ENCODE measurements around the gene TYRP1. TPM values are rescaled to one million over a fixed set of nuclear protein-coding genes. Genes with fewer than 3 reads are reported as not detected.

Gene TYRP1
- total RNA-seq, 1 donor from 2014 or later, result not detected

DNA sequence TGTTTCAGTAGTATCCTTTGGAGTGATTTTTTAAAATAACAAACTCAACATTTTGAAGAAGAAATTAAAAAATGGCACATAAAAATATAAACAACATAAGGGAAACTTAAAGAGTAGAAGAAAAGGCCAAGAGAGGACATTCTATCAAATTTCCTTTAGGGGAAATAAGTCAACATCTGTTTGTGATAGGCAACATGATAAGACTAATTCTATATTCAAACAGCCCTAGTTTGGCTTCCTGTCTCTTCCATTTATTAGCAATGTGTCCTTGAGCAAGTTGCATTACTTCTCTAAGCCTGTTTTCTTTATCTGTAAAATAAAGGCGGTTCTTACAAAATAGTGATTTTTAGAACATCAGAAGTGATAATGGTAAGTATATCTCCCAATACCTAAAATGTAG lies 24.7 kb downstream of the TYRP1 start:
- no peak overlapping the region for H3K4me3 ChIP-seq (ENCODE audit: low read depth, low read length)
- DNase-seq (ENCODE audit: low read depth), result no peak
- no peak for TF ChIP-seq CTCF (conservative IDR thresholded peaks at IDR 0.05; ENCODE audit: low read depth, low read length)

DNA sequence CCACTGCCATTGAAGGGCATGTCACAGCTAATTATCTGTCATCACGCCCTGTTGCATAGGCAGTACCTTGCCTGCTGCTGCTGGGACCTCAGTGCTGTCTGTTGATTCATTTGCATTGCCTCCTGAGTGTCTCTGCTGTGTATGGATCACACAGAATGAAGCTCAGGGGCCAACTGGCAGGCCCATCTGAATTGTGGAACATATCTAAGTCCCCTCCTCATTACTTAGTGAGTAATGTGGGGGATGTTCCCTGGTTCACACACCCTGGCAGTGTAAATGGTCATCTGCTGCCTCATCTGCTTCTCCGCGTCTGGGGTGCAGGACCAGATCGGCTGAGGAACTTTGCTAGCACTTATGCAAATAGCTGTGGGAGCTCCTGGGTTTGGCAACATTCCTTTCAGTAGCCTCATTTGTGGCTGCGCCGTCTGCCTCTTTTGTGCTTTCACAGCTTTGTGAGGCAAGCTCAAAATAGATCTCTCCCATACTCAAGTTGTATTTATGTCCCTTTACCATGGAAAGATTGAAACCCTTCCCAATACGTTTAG lies 25.4 kb downstream of the TYRP1 start:
- no peak for DNase-seq (ENCODE audit: low read depth)
- no peak for TF ChIP-seq CTCF (conservative IDR thresholded peaks at IDR 0.05; ENCODE audit: low read depth, low read length)
- no peak overlapping the region for H3K4me3 ChIP-seq (ENCODE audit: low read depth, low read length)

GRCh38 chr9:12719431-12719830 lies 26.2 kb downstream of the TYRP1 start:
- H3K4me3 ChIP-seq (ENCODE audit: low read depth, low read length), result no peak overlapping the region
- no peak for DNase-seq (ENCODE audit: low read depth)
- TF ChIP-seq CTCF (conservative IDR thresholded peaks at IDR 0.05; ENCODE audit: low read depth, low read length), result peak; percentile 62

DNA sequence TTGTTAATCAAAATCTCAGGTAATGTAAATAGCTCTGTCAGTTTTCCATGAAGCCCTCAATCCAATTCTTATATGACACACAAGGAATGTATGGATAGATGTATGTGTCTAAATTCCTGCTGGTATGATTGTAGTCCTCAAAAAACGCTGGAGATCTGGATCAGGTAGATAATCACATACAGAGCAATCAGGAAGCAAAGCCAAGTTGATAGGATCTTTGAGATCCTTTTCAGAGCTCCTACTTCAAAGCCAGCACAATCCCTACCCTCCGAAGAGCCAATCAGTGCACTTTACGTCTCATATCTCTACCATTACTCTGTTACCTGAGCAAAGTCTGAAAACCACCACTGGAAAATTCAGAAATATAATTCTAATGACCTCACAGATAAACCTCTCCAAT lies 27.4 kb downstream of the TYRP1 start:
- no peak for TF ChIP-seq CTCF (conservative IDR thresholded peaks at IDR 0.05; ENCODE audit: low read depth, low read length)
- DNase-seq (ENCODE audit: low read depth), result no peak
- no peak overlapping the region for H3K4me3 ChIP-seq (ENCODE audit: low read depth, low read length)

DNA sequence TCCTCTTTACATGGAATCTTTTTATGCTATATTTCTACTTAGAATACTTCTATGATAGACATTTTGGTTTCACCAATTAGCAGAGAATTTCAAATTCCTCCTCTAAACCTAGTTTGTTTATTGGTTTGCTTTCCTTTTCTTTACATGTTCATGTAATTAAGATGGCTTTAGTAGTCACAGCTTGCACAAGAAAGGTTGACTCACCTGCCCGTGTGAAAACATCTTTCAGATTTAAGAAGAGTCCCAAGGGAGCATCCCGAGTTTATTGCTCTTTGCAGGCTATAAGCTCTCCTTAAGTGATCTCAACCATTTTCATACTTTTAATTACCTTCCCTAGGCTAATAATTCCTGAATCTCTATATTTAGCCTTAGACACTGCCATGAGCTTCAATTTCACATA lies 28.9 kb downstream of the TYRP1 start:
- no peak for DNase-seq (ENCODE audit: low read depth)
- H3K4me3 ChIP-seq (ENCODE audit: low read depth, low read length), result no peak overlapping the region
- TF ChIP-seq CTCF (conservative IDR thresholded peaks at IDR 0.05; ENCODE audit: low read depth, low read length), result no peak

DNA sequence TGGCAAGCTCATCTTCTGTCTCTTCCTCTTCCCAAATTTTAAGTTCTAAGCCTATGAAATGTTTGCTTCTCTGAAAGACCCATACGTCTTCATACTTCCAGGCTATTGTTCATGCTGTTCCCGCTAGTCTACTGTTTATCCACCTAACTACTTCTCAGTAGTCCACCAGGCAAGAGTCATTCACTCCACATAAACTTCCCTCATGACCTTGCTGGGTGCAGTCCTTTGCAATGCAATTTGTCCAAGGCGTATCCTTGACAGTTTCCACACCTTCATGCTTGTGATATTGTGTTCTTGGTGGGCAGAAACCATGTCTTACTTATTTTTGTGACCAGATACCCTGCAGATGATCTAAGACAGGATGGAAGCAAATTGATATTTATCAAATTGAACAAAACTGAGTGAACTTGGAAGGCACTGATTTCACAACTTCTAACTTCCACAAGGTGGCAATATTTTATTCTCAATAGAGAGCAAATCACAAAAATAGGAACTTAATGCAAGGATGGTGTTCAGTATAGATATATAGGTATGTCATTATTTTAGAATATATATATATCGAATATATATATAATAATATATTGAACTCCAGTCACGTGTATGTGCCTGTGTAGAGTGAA lies 30.3 kb downstream of the TYRP1 start:
- H3K4me3 ChIP-seq (ENCODE audit: low read depth, low read length), result no peak overlapping the region
- peak; percentile 57 for TF ChIP-seq CTCF (conservative IDR thresholded peaks at IDR 0.05; ENCODE audit: low read depth, low read length)
- DNase-seq (ENCODE audit: low read depth), result no peak

GRCh38 chr9:12726795-12727194 lies 33.6 kb downstream of the TYRP1 start:
- TF ChIP-seq CTCF (conservative IDR thresholded peaks at IDR 0.05; ENCODE audit: low read depth, low read length), result no peak
- DNase-seq (ENCODE audit: low read depth), result no peak
- H3K4me3 ChIP-seq (ENCODE audit: low read depth, low read length), result no peak overlapping the region

Measured in epithelial cell of proximal tubule (primary cell).